HG03469 (cell line): Measurements from ENCODE around the gene C19orf18.

Experiments
- ATAC-seq: cut with Tn5 transposase; IDR thresholded peaks from one replicate; pipeline ENCODE4 v1.9.1; 2021; ENCODE audit warnings: mild to moderate bottlenecking, moderate library complexity, moderate number of reproducible peaks; ENCODE audit not compliant: unreplicated experiment

Gene C19orf18

GRCh38 chr19:57947419-57948134 lies 26.8 kb downstream of the C19orf18 start, which contains the start of gene ZNF256:
Gene ZNF256, minus strand, starts transcription at chr19:57947706. Its CDS starts 232 bp downstream, at chr19:57947474.
- ATAC-seq: peak; percentile 59

DNA sequence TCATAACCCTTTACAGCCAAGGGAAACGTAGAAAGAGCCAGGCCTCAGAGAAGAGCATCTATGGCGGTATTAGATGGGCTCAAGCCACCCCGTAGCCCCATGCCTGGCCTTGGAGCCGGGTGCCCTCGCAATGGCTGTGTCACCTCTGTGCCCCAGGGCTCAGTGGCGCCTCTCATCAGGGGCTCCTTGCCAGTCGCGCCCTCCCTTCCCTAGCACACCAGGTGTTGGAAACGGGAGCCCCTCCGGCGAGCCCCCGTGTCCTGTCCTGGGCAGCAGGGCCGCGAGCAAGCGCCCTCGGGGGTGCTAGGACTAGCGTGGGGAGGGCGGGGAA lies 27.3 kb downstream of the C19orf18 start:
- ATAC-seq: no peak

DNA sequence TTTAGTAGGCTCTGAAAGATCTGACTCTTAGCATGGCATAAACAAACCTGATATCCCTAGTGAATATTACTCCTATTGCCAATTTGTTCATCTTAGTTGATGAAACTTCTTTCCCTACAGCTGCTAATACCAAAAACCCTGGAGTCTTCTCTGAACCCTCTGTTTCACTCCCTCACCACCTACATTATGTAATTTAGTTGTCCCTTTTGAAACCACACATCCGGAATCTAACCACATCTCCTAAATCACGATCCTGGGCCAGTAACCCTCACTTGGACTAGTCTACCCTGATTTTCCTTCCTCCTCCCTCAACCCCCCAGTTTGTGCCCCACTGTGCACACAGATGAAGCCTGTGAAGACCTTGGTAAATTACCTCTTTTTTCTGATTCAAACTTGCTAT lies 28.0 kb downstream of the C19orf18 start:
- no peak for ATAC-seq

DNA sequence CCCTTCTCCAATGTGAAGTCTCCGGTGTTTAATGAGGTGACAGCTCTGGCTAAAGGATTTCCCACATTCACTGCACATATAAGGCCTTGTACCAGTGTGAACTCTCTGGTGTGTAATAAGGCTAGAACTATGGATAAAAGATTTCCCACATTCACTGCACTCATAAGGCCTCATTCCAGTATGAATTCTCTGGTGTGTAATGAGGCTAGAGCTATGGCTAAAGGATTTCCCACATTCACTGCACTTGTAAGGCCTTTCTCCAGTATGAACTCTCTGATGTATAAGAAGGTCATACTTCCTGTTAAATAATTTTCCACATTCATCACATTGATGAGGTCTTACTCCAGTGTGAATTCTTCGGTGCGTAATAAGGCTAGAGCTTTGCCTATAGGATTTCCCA lies 32.7 kb downstream of the C19orf18 start:
- no peak for ATAC-seq

GRCh38 chr19:57935731-57936130 lies 38.6 kb downstream of the C19orf18 start:
- ATAC-seq: no peak

- no peak for ATAC-seq
These were observed 39.3 kb downstream of the C19orf18 start, which contains the start of gene ZNF418 for GRCh38 chr19:57934820-57935665. Gene ZNF418, minus strand, starts transcription at chr19:57935402. Its CDS starts 1,580 bp downstream, at chr19:57933822.

- no peak for ATAC-seq
These were observed 46.7 kb downstream of the C19orf18 start for GRCh38 chr19:57927587-57927986.

DNA sequence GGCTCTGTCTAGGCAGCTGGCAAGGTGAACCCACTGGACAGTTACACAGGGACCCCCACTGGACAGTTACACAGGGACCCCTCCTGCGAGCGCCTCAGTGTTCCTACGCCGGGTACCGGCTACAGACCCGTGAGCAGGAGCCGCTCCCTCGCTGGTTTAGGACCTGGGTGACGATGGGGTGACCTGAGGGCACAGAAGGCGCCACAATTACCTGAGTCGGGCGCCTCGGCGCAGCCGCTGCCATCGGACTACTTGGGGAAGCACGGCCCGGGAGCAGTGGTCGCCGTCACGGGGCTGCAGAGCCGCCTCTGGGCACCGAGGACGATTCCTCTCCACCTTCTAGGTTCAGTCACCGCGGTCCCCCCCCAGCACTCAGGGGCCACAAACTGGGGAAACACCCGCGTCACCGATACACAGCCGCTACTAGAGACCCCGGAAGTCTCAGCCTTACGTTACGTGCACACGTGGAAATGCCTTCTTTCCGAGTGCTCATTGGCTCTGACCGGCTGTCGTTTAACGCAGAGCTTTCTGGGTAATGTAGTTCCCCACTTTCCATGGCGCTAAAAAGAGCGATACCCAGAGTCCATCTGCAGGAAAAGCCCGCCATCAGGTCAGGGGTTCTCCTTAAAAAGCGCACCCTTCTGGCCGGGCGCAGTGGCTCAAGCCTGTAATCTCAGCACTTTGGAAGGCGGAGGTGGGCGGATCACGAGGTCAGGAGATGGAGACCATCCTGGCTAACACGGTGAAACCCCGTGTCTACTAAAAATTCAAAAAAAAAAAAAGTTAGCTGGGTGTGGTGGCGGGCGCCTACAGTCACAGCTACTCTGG lies 58.0 kb downstream of the C19orf18 start, which contains the start of gene ZNF417:
TSS of gene ZNF417 (minus strand) at position 425 of the 828 bp plus-strand sequence. CDS start at position 244, 181 bp downstream.
- ATAC-seq: peak; percentile 96

DNA sequence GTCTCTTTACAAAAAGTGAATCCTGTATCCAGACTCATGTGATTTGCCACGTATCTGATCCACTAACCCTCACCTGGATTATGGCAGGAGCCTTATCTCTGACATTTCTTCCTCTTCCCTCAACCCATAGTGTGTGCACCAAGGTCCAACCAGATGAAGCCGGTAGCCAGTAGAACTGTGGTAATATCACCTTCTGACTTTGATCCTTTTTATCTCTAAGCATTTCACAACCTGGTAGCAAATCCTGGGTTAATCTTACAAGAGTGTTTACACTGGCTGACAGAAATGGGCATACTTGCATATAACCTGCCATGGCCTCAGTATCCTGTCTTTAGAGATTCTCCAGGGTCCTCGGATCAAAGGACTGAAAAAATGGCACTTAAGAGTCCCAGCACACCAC lies 59.8 kb downstream of the C19orf18 start:
- ATAC-seq: no peak
